Measurements from ENCODE around the gene TMEM59L.

The TMEM59L gene

DNA sequence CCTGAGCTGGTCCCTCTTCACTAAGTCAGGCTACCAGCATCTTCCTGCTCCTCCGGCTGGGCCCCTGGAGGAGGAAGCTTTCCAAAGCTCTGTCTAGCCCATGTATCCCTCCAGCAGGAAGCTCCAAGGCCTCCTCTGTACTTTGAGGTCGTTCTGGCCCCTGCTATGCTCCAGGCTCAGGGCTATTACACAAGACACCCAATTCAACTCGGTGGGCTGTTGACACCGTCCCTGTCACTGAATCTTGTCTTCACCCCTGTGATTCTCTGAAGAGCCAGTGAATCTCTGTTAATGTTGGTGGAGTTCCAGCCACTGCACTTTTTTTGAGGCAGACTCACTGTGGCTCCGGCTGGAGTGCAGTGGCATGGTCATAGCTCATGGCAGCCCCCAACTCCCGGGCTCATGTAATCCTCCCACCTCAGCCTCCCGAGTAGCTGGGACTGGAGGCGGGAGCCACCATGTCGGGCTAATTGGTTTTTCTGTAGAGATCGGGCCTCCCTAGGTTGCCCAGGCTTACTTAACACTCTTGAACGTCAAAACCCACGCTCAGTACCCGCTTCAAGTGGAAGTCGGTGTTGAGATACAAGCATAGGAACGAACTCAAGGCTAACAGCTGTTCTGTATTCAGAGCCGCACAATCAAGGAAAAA is 24.6 kb upstream of the TMEM59L start:
- H3K27ac ChIP-seq (ENCODE audit: extremely low read depth, low read depth, low read length) = peak overlapping the region; percentile 77; the same call in 1 of the 2 replicates
- no peaks in the 10 kb centered on the region for H3K9me3 ChIP-seq (ENCODE audit: control insufficient read depth, insufficient read depth, low read depth, low read length)
- TF ChIP-seq SALL2 (tag by site-specific recombination; IDR thresholded peaks at IDR 0.05; ENCODE audit: borderline replicate concordance) = no peak
- TF ChIP-seq AEBP2 (tag by site-specific recombination; IDR thresholded peaks at IDR 0.05; ENCODE audit: borderline replicate concordance) = no peak
- TF ChIP-seq, protein P1, sequence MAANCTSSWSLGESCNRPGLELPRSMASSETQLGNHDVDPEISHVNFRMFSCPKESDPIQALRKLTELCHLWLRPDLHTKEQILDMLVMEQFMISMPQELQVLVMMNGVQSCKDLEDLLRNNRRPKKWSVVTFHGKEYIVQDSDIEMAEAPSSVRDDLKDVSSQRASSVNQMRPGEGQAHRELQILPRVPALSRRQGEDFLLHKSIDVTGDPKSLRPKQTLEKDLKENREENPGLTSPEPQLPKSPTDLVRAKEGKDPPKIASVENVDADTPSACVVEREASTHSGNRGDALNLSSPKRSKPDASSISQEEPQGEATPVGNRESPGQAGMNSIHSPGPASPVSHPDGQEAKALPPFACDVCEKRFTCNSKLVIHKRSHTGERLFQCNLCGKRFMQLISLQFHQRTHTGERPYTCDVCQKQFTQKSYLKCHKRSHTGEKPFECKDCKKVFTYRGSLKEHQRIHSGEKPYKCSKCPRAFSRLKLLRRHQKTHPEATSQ (tag by site-specific recombination; IDR thresholded peaks at IDR 0.05) = no peak
- TF ChIP-seq ZNF24 (tag by site-specific recombination; IDR thresholded peaks at IDR 0.05) = no peak
- TF ChIP-seq PRDM1 (tag by site-specific recombination; IDR thresholded peaks at IDR 0.05) = no peak
- TF ChIP-seq, protein P2, sequence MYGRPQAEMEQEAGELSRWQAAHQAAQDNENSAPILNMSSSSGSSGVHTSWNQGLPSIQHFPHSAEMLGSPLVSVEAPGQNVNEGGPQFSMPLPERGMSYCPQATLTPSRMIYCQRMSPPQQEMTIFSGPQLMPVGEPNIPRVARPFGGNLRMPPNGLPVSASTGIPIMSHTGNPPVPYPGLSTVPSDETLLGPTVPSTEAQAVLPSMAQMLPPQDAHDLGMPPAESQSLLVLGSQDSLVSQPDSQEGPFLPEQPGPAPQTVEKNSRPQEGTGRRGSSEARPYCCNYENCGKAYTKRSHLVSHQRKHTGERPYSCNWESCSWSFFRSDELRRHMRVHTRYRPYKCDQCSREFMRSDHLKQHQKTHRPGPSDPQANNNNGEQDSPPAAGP (tag by site-specific recombination; IDR thresholded peaks at IDR 0.05) = no peak
- TF ChIP-seq ZNF366 (tag by site-specific recombination; conservative IDR thresholded peaks at IDR 0.05) = no peak
- no peak for TF ChIP-seq ZNF335 (tag by site-specific recombination; conservative IDR thresholded peaks at IDR 0.05)
- TF ChIP-seq, protein P3, sequence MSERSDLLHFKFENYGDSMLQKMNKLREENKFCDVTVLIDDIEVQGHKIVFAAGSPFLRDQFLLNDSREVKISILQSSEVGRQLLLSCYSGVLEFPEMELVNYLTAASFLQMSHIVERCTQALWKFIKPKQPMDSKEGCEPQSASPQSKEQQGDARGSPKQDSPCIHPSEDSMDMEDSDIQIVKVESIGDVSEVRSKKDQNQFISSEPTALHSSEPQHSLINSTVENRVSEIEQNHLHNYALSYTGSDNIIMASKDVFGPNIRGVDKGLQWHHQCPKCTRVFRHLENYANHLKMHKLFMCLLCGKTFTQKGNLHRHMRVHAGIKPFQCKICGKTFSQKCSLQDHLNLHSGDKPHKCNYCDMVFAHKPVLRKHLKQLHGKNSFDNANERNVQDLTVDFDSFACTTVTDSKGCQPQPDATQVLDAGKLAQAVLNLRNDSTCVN (tag by site-specific recombination; optimal IDR thresholded peaks at IDR 0.05) = no peak
- TF ChIP-seq ZNF701 (tag by site-specific recombination; IDR thresholded peaks at IDR 0.05) = no peak
- TF ChIP-seq ZNF175 (tag by site-specific recombination; IDR thresholded peaks at IDR 0.05) = no peak
- no peak for TF ChIP-seq ZNF274 (IDR thresholded peaks at IDR 0.05; ENCODE audit: low read length)
- no peak for TF ChIP-seq ZNF274 (tag by site-specific recombination; IDR thresholded peaks at IDR 0.05; ENCODE audit: borderline replicate concordance)
- TF ChIP-seq, protein P4, sequence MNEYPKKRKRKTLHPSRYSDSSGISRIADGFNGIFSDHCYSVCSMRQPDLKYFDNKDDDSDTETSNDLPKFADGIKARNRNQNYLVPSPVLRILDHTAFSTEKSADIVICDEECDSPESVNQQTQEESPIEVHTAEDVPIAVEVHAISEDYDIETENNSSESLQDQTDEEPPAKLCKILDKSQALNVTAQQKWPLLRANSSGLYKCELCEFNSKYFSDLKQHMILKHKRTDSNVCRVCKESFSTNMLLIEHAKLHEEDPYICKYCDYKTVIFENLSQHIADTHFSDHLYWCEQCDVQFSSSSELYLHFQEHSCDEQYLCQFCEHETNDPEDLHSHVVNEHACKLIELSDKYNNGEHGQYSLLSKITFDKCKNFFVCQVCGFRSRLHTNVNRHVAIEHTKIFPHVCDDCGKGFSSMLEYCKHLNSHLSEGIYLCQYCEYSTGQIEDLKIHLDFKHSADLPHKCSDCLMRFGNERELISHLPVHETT (tag by site-specific recombination; IDR thresholded peaks at IDR 0.05) = no peak
- TF ChIP-seq, protein P5, sequence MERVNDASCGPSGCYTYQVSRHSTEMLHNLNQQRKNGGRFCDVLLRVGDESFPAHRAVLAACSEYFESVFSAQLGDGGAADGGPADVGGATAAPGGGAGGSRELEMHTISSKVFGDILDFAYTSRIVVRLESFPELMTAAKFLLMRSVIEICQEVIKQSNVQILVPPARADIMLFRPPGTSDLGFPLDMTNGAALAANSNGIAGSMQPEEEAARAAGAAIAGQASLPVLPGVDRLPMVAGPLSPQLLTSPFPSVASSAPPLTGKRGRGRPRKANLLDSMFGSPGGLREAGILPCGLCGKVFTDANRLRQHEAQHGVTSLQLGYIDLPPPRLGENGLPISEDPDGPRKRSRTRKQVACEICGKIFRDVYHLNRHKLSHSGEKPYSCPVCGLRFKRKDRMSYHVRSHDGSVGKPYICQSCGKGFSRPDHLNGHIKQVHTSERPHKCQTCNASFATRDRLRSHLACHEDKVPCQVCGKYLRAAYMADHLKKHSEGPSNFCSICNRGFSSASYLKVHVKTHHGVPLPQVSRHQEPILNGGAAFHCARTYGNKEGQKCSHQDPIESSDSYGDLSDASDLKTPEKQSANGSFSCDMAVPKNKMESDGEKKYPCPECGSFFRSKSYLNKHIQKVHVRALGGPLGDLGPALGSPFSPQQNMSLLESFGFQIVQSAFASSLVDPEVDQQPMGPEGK (tag by site-specific recombination; IDR thresholded peaks at IDR 0.05) = no peak
- TF ChIP-seq ZNF624 (tag by site-specific recombination; IDR thresholded peaks at IDR 0.05) = no peak
- TF ChIP-seq, protein P6, sequence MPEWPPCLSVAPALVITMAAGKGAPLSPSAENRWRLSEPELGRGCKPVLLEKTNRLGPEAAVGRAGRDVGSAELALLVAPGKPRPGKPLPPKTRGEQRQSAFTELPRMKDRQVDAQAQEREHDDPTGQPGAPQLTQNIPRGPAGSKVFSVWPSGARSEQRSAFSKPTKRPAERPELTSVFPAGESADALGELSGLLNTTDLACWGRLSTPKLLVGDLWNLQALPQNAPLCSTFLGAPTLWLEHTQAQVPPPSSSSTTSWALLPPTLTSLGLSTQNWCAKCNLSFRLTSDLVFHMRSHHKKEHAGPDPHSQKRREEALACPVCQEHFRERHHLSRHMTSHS (tag by site-specific recombination; IDR thresholded peaks at IDR 0.05) = no peak
- TF ChIP-seq ZNF670 (tag by site-specific recombination; IDR thresholded peaks at IDR 0.05; ENCODE audit: low read depth) = no peak
- no peak for TF ChIP-seq MZF1 (tag by site-specific recombination; IDR thresholded peaks at IDR 0.05; ENCODE audit: borderline replicate concordance)
- H3K36me3 ChIP-seq (ENCODE audit: control insufficient read depth in 2 of 2, insufficient read depth in 1 of 2, low read length in 2 of 2) = peaks cover 0 to 6% of the 10 kb centered on the region in 2 experiments; a peak in 1 of 3 replicates
- ChIA-PET POLR2A (interaction anchor here (0.6 to 5.7 kb wide), 14 partner anchors 10 to 331 kb away, joined by 3 to 60 read pairs (median 5); partner anchors contain the start of genes COPE, DDX49, ELL and FKBP8), CTCF (interaction anchor here (0.6 to 2.1 kb wide), 19 partner anchors 8 to 255 kb away, joined by 3 to 15 read pairs (median 4); partner anchors contain the start of gene UBA52)
- H3K4me3 ChIP-seq (ENCODE audit: low read depth, low read length) = peak overlapping the region; percentile 75
- no peaks in the 10 kb centered on the region for H3K4me1 ChIP-seq (ENCODE audit: control insufficient read depth, insufficient read depth, low read length)
